Esophagus squamous epithelium (tissue), 5 donors: ENCODE results near the gene ENO4. TPM values are rescaled to one million over a fixed set of nuclear protein-coding genes. Genes with fewer than 3 reads are reported as not detected.

Experiments used
- DNase-seq: peaks from one replicate; lab custom pipeline; 2025; lab: John Stamatoyannopoulos, UW
- H3K27ac ChIP-seq, 4 donors: fragments of 200-600 bp; sonication (generic); one replicate each; pipeline ENCODE4 v1.5.1; 2016 to 2019; ENCODE audit warnings: mild to moderate bottlenecking in 1 of 4
- H3K27me3 ChIP-seq, 4 donors: fragments of 200-600 bp; sonication (generic); 1 replicate in 3 of 4; 2 replicates in 1 of 4; pipeline versions ENCODE4 v1.5.1 to v1.6.0; 2017 to 2021; ENCODE audit warnings: antibody characterized with exemption in 1 of 4
- H3K36me3 ChIP-seq, 3 donors: fragments of 200-600 bp; sonication (generic); one replicate each; pipeline ENCODE4 v1.5.1; 2016 to 2019
- H3K4me1 ChIP-seq, 3 donors: fragments of 200-600 bp; sonication (generic); one replicate each; pipeline ENCODE4 v1.5.1; 2017 to 2019
- H3K4me3 ChIP-seq, 4 donors: fragments of 200-600 bp; sonication (generic); 1 replicate in 3 of 4; 2 replicates in 1 of 4; pipeline ENCODE4 v1.5.1; 2016 to 2019; ENCODE audit warnings: mild to moderate bottlenecking in 2 of 4, moderate library complexity in 1 of 4
- H3K9me3 ChIP-seq, 3 donors: fragments of 200-600 bp; sonication (generic); one replicate each; pipeline ENCODE4 v1.5.1; 2016 to 2019
- CTCF ChIP-seq, 6 experiments: fragments of 450-650 bp in 4 of 6; fragments of 200-600 bp in 2 of 6; sonication (generic) in 2 of 6; IDR thresholded peaks; one replicate each; pipeline ENCODE4 v1.5.1; 2016 to 2019; ENCODE audit warnings: antibody characterized with exemption in 6 of 6, mild to moderate bottlenecking in 4 of 6, moderate library complexity in 4 of 6
- POLR2A ChIP-seq, 4 donors: fragments of 450-650 bp; IDR thresholded peaks; one replicate each; pipeline ENCODE4 v1.6.1; 2017; ENCODE audit warnings: antibody characterized with exemption in 4 of 4, mild to moderate bottlenecking in 4 of 4, moderate library complexity in 3 of 4
- WGBS, 2 donors: methylation state at CpG; one replicate each; pipeline ENCODE4 v1.1.5; 2018; 5-methylcytosine and 5-hydroxymethylcytosine counted together
- intact Hi-C: fragments of 100-400 bp; cut with DNase I; formaldehyde crosslinking; loops from one replicate; pipeline ENCODE4 v1.15.0; 2022
- total RNA-seq, 4 donors: library from RNA; depleted of rRNA; stranded (reverse); fragments of >200 nt; gene quantifications; one replicate each; pipeline ENCODE4 v1.1.0, GENCODE V29; 2016
- donor health status: DM: yes; HTN: yes; CAD: no.

The ENO4 gene
- total RNA-seq, 4 donors from 2014 or later, result 0.19 to 0.64 TPM; not detected in 2

DNA sequence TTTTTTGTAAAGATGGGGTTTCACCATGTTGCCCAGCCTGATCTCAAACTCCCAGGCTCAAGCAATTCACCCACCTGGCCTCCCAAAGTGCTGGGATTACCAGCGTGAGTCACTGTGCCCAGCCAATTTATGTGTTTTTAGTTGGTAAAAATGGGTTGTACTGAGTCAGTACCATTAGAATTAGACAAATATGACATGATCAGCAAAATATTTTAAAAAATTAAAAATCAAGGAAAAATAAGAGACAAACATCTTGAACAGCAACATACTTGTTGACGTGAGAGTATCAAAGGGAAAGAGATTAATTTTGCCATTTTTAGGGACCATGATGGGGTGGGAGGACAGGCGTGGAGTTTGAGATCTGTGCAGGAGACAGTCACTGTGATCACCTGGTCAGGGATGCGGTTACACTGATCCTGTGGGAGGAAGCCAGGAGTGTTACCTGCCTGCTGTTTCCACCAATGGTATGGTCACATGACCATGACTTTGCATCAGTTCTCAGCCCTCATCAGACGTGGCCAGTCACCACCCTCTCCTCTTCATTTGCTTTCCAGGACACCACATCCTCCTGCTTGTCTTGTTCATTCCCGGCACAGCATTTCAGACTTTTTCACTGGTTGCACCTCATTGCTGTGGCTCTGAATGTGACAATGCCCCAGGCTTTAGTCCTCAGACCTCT, 29.2 kb upstream of the ENO4 start:
- no peak for DNase-seq
- intact Hi-C loops, result no loop called here
- no peak overlapping the region for H3K27ac ChIP-seq

GRCh38 chr10:116825901-116826300, 23.4 kb upstream of the ENO4 start:
- DNase-seq, result no peak
- Histone ChIP-seq H3K4me1 (no peaks in the 10 kb centered on the region), H3K27ac (no peak overlapping the region), H3K36me3 (no peaks in the 10 kb centered on the region), H3K4me3 (no peak overlapping the region), H3K27me3 (no peaks in the 10 kb centered on the region), H3K9me3 (no peaks in the 10 kb centered on the region)
- intact Hi-C loops, result no loop called here
- TF ChIP-seq POLR2A (IDR thresholded peaks at IDR 0.05) (no peak), CTCF (IDR thresholded peaks at IDR 0.05) (no peak)
- WGBS, 2 donors, result 70 to 80% methylated on average over 7 of the region's 7 CpGs

More for the DNA sequence above, 29.2 kb upstream of the ENO4 start:
- Histone ChIP-seq H3K4me3 (no peak overlapping the region), H3K9me3 (no peaks in the 10 kb centered on the region), H3K36me3 (no peaks in the 10 kb centered on the region), H3K27me3 (peaks cover 0 to 46% (median 3%) of the 10 kb centered on the region in 4 donors), H3K4me1 (no peaks in the 10 kb centered on the region)
- TF ChIP-seq CTCF (IDR thresholded peaks at IDR 0.05) (no peak), POLR2A (IDR thresholded peaks at IDR 0.05) (no peak)
- 74 to 80% methylated on average over 6 of the region's 6 CpGs for WGBS, 2 donors

GRCh38 chr10:116826803-116827202, 22.5 kb upstream of the ENO4 start:
- Histone ChIP-seq H3K36me3 (peaks cover 0 to 2% (median 0%) of the 10 kb centered on the region in 3 donors), H3K27ac (no peak overlapping the region), H3K4me3 (no peak overlapping the region), H3K4me1 (no peaks in the 10 kb centered on the region), H3K9me3 (no peaks in the 10 kb centered on the region), H3K27me3 (no peaks in the 10 kb centered on the region)
- no peak for DNase-seq
- intact Hi-C loops, result no loop called here
- TF ChIP-seq POLR2A (IDR thresholded peaks at IDR 0.05) (no peak), CTCF (IDR thresholded peaks at IDR 0.05) (no peak)
- 75 to 81% methylated on average over 7 of the region's 7 CpGs for WGBS, 2 donors

- Histone ChIP-seq H3K36me3 (peaks cover 0 to 6% (median 0%) of the 10 kb centered on the region in 3 donors), H3K4me1 (no peaks in the 10 kb centered on the region), H3K4me3 (no peak overlapping the region), H3K27me3 (no peaks in the 10 kb centered on the region), H3K27ac (no peak overlapping the region), H3K9me3 (no peaks in the 10 kb centered on the region)
- 89 to 90% methylated on average over 5 to 10 of the region's 11 CpGs for WGBS, 2 donors
- DNase-seq, result no peak
- intact Hi-C loops, result no loop called here
- TF ChIP-seq CTCF (IDR thresholded peaks at IDR 0.05), result no peak
- TF ChIP-seq POLR2A (IDR thresholded peaks at IDR 0.05), result no peak
Measured at GRCh38 chr10:116827214-116827671, 22.1 kb upstream of the ENO4 start.

DNA sequence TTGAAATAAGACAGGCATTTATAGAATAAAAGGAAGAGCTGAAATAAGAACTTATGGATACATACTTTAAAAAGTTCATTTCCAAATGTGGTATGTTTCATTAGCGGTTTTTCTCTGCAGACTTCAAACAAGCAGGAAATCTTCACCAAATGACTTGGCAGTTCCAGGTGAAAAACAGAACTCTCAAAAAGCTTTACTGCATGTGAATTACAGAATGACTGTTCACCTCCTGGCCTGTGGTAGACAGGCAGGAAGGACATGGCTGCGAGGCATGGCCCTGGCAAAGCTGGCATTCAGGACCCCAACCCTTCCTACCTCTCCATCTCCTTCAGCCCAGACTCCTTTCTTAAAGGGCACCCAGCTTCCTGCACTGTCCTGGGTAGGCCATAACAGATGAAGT, 21.2 kb upstream of the ENO4 start:
- H3K4me1 ChIP-seq, result no peaks in the 10 kb centered on the region
- no peak overlapping the region for H3K27ac ChIP-seq
- DNase-seq, result no peak
- H3K4me3 ChIP-seq, result no peak overlapping the region
- intact Hi-C loops, result no loop called here
- peaks cover 0 to 9% (median 0%) of the 10 kb centered on the region in 3 donors for H3K36me3 ChIP-seq
- H3K9me3 ChIP-seq, result no peaks in the 10 kb centered on the region
- TF ChIP-seq CTCF (IDR thresholded peaks at IDR 0.05) (no peak), POLR2A (IDR thresholded peaks at IDR 0.05) (no peak)
- H3K27me3 ChIP-seq, result no peaks in the 10 kb centered on the region
- WGBS, 2 donors, result 57 to 69% methylated on average over 2 of the region's 2 CpGs
